Stimulated activated effector memory CD8-positive, alpha-beta T cell treated with anti-CD3 and anti-CD28 coated beads, Interleukin-12 subunit alpha, Interleukin-12 subunit beta, amount 100 ng/mL, for 72 hours (primary cell): ENCODE results near the gene CPT1C.

Source experiments
- ATAC-seq: fragments of 150-1000 bp; cut with Tn5 transposase; 2 replicates; pipeline ENCODE4 v1.10.0; 2021
- DNase-seq, 2 donors: peaks; one replicate each; pipeline ENCODE4 v3.0.0; 2021 to 2022; ENCODE audit warnings: low spot score in 2 of 2
- H3K27ac Mint-ChIP-seq: one replicate; pipeline ENCODE4 v1.8.0; 2022; ENCODE audit warnings: mild to moderate bottlenecking, mixed read lengths
- H3K36me3 Mint-ChIP-seq: one replicate; pipeline ENCODE4 v1.8.0; 2022; ENCODE audit warnings: mild to moderate bottlenecking, mixed read lengths
- H3K4me1 Mint-ChIP-seq: one replicate; pipeline ENCODE4 v1.8.0; 2022; ENCODE audit warnings: mixed read lengths
- H3K4me3 Mint-ChIP-seq: one replicate; pipeline ENCODE4 v1.8.0; 2022; ENCODE audit warnings: mild to moderate bottlenecking, mixed read lengths
- H3K9me3 Mint-ChIP-seq: one replicate; pipeline ENCODE4 v1.8.0; 2022; ENCODE audit warnings: mixed read lengths

The CPT1C gene

GRCh38 chr19:49741210-49741844 is 50.4 kb downstream of the CPT1C start:
- Mint-ChIP-seq H3K4me1 (peaks cover 7% of the 10 kb centered on the region), H3K27ac (no peak overlapping the region), H3K9me3 (no peaks in the 10 kb centered on the region), H3K36me3 (no peaks in the 10 kb centered on the region), H3K4me3 (no peak overlapping the region)
- ATAC-seq = no peak
- no peak for DNase-seq

GRCh38 chr19:49744946-49745381 is 54.0 kb downstream of the CPT1C start:
- H3K4me3 Mint-ChIP-seq = no peak overlapping the region
- ATAC-seq (no peak), DNase-seq (no peak)
- no peaks in the 10 kb centered on the region for H3K9me3 Mint-ChIP-seq
- H3K36me3 Mint-ChIP-seq = no peaks in the 10 kb centered on the region
- H3K4me1 Mint-ChIP-seq = peaks cover 5% of the 10 kb centered on the region
- H3K27ac Mint-ChIP-seq = no peak overlapping the region

- Mint-ChIP-seq H3K36me3 (no peaks in the 10 kb centered on the region), H3K27ac (no peak overlapping the region), H3K4me1 (peaks cover 5% of the 10 kb centered on the region), H3K4me3 (no peak overlapping the region), H3K9me3 (no peaks in the 10 kb centered on the region)
- ATAC-seq (peak; percentile 67), DNase-seq (peak in 1 of 2 donors; percentile 66)
These were observed 55.5 kb downstream of the CPT1C start for GRCh38 chr19:49746206-49746958.

- Mint-ChIP-seq H3K4me1 (peaks cover 5% of the 10 kb centered on the region), H3K4me3 (no peak overlapping the region), H3K27ac (peak overlapping the region; percentile 27), H3K9me3 (no peaks in the 10 kb centered on the region), H3K36me3 (no peaks in the 10 kb centered on the region)
- DNase-seq (no peak), ATAC-seq (no peak)
These were observed 58.3 kb downstream of the CPT1C start for GRCh38 chr19:49749055-49749716.

GRCh38 chr19:49749771-49750170 is 58.9 kb downstream of the CPT1C start:
- ATAC-seq (no peak), DNase-seq (no peak)
- Mint-ChIP-seq H3K4me1 (peaks cover 5% of the 10 kb centered on the region), H3K27ac (no peak overlapping the region), H3K36me3 (no peaks in the 10 kb centered on the region), H3K9me3 (no peaks in the 10 kb centered on the region), H3K4me3 (no peak overlapping the region)

- H3K9me3 Mint-ChIP-seq = no peaks in the 10 kb centered on the region
- peaks cover 5% of the 10 kb centered on the region for H3K4me1 Mint-ChIP-seq
- DNase-seq = no peak
- H3K4me3 Mint-ChIP-seq = no peak overlapping the region
- H3K27ac Mint-ChIP-seq = no peak overlapping the region
- H3K36me3 Mint-ChIP-seq = no peaks in the 10 kb centered on the region
- ATAC-seq = no peak
These were observed 61.8 kb downstream of the CPT1C start for GRCh38 chr19:49752701-49753100.

- Mint-ChIP-seq H3K27ac (no peak overlapping the region), H3K4me1 (no peaks in the 10 kb centered on the region), H3K36me3 (no peaks in the 10 kb centered on the region), H3K9me3 (no peaks in the 10 kb centered on the region), H3K4me3 (no peak overlapping the region)
- ATAC-seq (no peak), DNase-seq (no peak)
These were observed 65.0 kb downstream of the CPT1C start for GRCh38 chr19:49755956-49756355.

- ATAC-seq (no peak), DNase-seq (no peak)
- H3K4me3 Mint-ChIP-seq = no peak overlapping the region
- H3K9me3 Mint-ChIP-seq = no peaks in the 10 kb centered on the region
- H3K27ac Mint-ChIP-seq = no peak overlapping the region
- H3K36me3 Mint-ChIP-seq = no peaks in the 10 kb centered on the region
- H3K4me1 Mint-ChIP-seq = no peaks in the 10 kb centered on the region
These were observed 67.4 kb downstream of the CPT1C start for GRCh38 chr19:49758292-49758691.

- Mint-ChIP-seq H3K9me3 (no peaks in the 10 kb centered on the region), H3K27ac (peak overlapping the region; percentile 65), H3K36me3 (peaks cover 3% of the 10 kb centered on the region), H3K4me3 (no peak overlapping the region), H3K4me1 (peaks cover 7% of the 10 kb centered on the region)
- ATAC-seq (no peak), DNase-seq (no peak)
These were observed 70.3 kb downstream of the CPT1C start for GRCh38 chr19:49761249-49761624.

GRCh38 chr19:49761625-49762311 is 70.9 kb downstream of the CPT1C start:
- H3K9me3 Mint-ChIP-seq = no peaks in the 10 kb centered on the region
- H3K27ac Mint-ChIP-seq = peak overlapping the region; percentile 65
- no peak overlapping the region for H3K4me3 Mint-ChIP-seq
- no peak for ATAC-seq
- H3K36me3 Mint-ChIP-seq = peaks cover 8% of the 10 kb centered on the region
- DNase-seq = no peak
- H3K4me1 Mint-ChIP-seq = peaks cover 8% of the 10 kb centered on the region

- Mint-ChIP-seq H3K4me3 (no peak within 1 kb of the TSS), H3K4me1 (peaks cover 21% of the 10 kb centered on the region), H3K9me3 (no peaks in the 10 kb centered on the region), H3K27ac (peak within 1 kb of the TSS; percentile 11), H3K36me3 (peaks cover 8% of the 10 kb centered on the region)
- DNase-seq (no peak), ATAC-seq (no peak)
These were observed 72.3 kb downstream of the CPT1C start, which contains the start of gene TSKS for GRCh38 chr19:49763230-49763629. TSS of gene TSKS (minus strand) at chr19:49763306. CDS start at chr19:49763247, 59 bp downstream.
